GM18517 (cell line): ENCODE data around the gene CBX8.
"Not testable (repeated sequence)": the region's sequence is repeated elsewhere in the genome, so short reads cannot be mapped to it uniquely, and the experiment has no call there.

Experiments
- ATAC-seq: cut with Tn5 transposase; IDR thresholded peaks from one replicate; pipeline ENCODE4 v1.9.1; 2021; ENCODE audit warnings: mild to moderate bottlenecking, moderate library complexity; ENCODE audit not compliant: unreplicated experiment

The CBX8 gene

DNA sequence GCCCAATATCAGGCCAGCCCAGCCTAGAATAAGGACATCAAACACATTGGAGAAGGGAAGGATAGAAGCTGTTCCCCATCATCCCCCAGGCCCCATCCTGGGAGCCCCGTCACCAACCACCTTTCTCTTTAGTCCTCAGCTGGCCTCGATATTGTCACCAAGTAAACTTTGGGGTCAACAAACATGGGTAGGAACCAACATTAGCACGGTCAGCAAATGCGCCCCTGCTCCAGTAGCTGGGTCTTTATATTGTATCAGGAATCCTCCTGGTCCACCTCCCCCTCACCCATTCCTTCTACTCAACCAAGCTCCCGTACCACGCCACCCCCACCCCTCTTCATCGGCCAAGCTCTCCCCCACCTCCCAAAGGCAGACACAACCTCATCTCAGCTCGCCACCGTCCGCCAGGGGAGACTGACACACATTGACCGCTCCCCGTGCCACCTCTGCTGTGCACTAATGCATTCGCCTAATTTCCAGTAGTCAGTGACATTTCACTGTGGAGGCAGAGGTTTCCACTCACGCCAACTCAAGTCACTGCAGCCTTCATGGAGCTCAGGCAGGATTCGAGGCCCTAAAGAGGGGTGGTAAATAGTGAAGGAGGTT lies 39.6 kb downstream of the CBX8 start:
- no peak for ATAC-seq

- ATAC-seq: no peak
These were observed 41.3 kb downstream of the CBX8 start for GRCh38 chr17:79755591-79755990.

DNA sequence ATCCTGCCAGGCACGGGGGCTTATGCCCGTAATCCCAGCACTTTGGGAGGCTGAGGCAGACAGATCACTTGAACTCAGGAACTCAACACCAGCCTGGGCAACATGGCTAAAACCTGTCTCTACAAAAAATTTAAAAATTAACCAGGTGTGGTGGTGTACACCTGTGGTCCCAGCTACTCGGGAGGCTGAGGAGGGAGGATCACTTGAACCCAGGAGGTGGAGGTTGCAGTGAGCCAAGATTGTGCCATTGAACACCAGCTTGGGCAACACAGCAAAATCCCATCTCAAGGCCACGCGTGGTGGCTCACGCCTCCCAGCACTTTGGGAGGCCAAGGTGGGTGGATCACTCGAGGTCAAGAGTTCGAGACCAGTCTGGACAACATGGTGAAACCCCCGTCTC lies 42.0 kb downstream of the CBX8 start:
- not testable (repeated sequence) for ATAC-seq

DNA sequence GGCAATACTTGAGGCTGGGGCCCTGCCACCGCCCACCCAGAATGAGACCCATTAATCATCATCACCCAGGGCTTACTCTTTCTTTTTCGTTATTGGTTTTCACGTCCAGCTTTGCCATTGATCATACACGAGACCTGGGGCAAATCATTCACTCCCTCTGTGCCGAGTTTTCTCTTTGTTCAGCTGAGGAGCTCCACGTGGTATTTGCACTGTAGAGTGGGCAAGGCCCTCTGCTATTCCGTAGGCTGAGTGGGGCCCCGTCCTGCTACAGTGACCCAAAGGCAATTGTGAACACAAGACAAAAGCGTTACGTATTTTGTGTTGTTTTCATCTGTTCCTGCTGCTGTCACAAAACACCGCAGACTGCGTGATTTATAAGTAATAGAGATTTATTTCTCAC lies 42.5 kb downstream of the CBX8 start:
- no peak for ATAC-seq

GRCh38 chr17:79752175-79752574 lies 44.7 kb downstream of the CBX8 start:
- no peak for ATAC-seq

DNA sequence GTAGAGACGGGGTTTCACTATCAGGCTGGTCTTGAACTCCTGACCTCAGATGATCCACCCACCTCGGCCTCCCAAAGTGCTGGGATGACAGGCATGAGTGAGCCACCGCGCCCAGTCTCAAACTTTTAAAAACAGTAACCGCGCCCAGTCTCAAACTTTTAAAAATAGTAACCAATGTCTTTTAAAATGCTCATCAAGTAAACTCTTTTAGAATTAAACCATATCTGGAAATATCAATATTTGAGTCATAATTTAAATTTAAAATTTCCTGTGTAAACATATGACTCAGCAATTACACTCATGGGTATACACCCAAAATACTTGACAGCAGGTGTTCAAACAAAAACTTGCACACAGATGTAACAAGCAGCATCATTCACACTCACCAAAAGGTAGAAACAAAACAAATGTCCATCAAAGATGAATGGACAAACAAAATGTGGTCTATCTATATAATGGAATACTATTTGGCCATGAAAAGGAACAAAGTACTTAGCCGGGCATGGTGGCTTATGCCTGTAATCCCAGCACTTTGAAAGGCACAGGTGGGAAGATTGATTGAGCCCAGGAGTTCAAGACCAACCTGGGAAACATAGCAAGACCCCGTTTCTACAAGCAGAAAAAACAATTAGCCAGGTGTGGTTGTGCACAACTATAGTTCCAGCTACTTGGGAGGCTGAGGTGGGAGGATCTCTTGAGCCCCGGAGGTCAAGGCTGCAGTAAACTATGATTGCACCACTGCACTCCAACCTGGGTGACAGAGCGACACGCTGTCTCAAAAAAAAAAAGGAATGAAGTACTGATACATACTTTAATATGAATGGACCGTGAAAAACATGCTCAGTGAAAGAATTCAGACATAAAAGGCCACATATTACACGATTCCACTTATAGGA lies 46.0 kb downstream of the CBX8 start:
- no peak for ATAC-seq

- no peak for ATAC-seq
These were observed 46.9 kb downstream of the CBX8 start for GRCh38 chr17:79749958-79750357.

- ATAC-seq: no peak
These were observed 47.6 kb downstream of the CBX8 start for GRCh38 chr17:79749156-79749815.

- no peak for ATAC-seq
These were observed 48.4 kb downstream of the CBX8 start for GRCh38 chr17:79748295-79749099.

DNA sequence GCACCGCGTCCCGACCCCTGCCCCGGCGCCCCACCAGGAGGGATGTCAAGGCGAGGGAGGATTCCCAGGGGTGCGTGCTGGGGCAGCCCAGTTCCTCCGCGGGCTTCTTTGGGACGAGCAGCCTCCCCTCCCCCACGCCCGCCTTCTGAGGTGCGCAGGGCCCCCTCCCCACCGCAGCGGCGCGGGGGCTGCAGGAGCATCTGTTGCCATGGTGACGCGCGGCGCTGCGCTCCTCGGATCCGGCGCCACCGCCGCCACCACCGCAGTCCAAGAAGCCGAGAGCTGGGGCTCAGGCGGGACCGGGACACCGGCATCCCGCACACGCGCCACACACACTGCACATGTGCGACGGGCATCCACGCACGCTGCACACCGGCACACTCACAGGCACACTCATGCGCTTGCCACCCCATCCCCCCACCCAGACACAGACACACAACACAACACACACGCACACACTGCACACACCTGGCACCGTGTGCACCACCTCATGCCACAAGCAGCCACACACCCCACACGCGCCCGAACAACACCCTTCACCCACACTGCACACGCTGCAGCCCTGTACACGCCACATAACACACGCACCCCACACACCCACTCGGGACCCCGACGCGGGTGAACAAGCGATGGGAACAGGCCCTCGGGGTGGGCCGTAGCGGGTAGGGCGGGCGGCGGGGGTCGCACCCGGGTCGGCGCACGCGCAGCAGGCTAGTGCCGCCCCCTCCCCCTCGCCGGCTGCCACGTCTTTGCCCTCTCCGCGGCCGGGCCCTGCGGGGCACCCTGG lies 49.2 kb downstream of the CBX8 start:
- ATAC-seq: no peak

GRCh38 chr17:79746889-79747507 lies 49.9 kb downstream of the CBX8 start:
- no peak for ATAC-seq

DNA sequence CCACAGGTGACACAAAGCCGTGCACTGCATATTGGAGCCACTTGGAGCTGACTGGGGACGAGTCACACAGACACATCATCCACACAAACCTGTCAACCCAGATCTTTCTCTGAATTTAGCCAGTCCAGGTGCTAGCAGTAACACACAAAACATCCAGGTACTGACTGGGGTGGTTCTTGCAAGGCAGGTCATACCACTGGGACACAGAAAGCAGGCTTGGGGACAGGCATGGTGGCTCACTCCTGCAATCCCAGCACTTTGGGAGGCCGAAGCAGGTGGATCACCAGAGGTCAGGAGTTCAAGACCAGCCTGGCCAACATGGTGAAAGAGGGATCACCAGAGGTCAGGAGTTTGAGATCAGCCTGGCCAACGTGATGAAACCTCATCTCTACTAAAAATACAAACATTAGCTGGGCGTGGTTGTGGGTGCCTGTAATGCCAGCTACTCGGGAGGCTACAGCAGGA lies 51.2 kb downstream of the CBX8 start:
- ATAC-seq: no peak

- ATAC-seq: no peak
These were observed 53.3 kb downstream of the CBX8 start for GRCh38 chr17:79743614-79744013.

DNA sequence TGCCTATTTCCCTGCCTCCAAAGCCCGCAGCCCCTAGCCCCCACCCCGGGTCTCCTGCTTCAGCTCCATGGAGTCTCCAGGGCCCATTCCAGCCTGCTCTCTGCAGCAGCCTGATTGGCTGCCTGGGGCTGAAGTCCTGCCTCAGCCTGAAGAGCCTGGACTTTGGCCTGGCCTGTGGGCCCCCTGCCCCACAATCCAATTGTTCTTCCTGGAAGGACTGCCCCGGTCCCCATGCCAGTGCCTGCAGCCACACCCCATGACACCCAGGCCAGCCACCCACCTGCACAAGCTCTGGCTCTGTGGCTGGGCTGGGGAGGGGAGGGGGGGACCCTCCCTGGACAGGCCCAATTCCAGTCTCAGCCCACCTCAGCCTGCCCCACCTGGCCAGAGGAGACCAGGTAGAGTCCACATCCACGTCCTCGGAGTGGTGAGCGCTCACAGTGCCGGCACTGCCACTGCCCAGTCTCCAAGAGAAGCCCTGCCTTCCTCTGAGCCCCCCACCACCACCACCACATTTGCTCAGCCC lies 53.9 kb downstream of the CBX8 start:
- ATAC-seq: no peak

- no peak for ATAC-seq
These were observed 54.3 kb downstream of the CBX8 start for GRCh38 chr17:79742589-79742918.
